ENCODE results near the gene SUV39H1. TPM values are rescaled to one million over a fixed set of nuclear protein-coding genes. Genes with fewer than 3 reads are reported as not detected.
"Not testable (repeated sequence)": the region's sequence is repeated elsewhere in the genome, so short reads cannot be mapped to it uniquely, and the experiment has no call there.

Gene SUV39H1
- total RNA-seq, 1 experiment from 2014 or later, result 17.4 TPM

DNA sequence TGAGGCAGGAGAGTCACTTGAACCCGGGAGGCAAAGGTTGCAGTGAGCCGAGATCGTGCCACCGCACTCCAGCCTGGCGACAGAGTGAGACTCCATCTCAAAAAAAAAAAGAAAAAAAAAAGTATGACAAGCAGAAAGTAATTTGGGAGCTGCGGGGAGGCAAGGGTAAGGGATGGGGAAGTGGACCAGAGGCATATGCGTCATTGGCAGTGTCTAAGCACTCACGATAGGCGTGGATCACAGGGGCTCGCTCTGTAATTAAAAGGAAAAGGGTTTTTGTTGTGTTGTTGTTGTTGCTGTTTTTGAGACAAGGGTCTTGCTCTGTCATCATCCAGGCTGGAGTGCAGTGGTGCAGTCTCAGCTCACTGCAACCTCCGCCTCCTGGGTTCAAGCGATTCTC, 13.7 kb upstream of the SUV39H1 start:
- DNase-seq (ENCODE audit: low read depth); in situ Hi-C loops (cut with HindIII; ENCODE audit: low pct_unique_long_range_greater_than_20kb, low sequenced_read_pairs): not testable (repeated sequence)

DNA sequence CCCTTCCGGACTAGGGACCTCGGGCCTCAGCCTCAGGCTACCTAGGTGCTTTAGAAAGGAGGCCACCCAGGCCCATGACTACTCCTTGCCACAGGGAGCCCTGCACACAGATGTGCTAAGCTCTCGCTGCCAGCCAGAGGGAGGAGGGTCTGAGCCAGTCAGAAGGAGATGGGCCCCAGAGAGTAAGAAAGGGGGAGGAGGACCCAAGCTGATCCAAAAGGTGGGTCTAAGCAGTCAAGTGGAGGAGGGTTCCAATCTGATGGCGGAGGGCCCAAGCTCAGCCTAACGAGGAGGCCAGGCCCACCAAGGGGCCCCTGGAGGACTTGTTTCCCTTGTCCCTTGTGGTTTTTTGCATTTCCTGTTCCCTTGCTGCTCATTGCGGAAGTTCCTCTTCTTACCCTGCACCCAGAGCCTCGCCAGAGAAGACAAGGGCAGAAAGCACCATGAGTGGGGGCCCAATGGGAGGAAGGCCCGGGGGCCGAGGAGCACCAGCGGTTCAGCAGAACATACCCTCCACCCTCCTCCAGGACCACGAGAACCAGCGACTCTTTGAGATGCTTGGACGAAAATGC, 13.0 kb upstream of the SUV39H1 start, which contains the start of gene WAS:
Gene WAS, plus strand, starts transcription at position 389 of the 572 bp plus-strand sequence. Its CDS starts 55 bp downstream, at position 444.
- DNase-seq (ENCODE audit: low read depth), result no peak
- in situ Hi-C loops (cut with HindIII; ENCODE audit: low pct_unique_long_range_greater_than_20kb, low sequenced_read_pairs), result no loop called here

DNA sequence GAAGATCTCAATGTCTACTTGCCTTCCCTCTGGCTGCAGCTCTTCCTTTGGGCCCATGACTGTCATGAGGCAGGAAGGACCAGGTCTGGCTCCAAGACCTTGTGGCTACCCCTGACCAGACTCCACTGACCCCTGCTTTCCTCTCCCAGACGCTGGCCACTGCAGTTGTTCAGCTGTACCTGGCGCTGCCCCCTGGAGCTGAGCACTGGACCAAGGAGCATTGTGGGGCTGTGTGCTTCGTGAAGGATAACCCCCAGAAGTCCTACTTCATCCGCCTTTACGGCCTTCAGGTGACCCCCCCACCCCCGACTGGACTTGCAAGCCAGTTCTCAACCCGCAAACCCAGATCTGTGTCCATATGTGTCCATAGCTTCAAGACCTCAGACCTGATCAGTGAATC, 12.4 kb upstream of the SUV39H1 start:
- DNase-seq (ENCODE audit: low read depth), result no peak
- in situ Hi-C loops (cut with HindIII; ENCODE audit: low pct_unique_long_range_greater_than_20kb, low sequenced_read_pairs), result no loop called here

DNA sequence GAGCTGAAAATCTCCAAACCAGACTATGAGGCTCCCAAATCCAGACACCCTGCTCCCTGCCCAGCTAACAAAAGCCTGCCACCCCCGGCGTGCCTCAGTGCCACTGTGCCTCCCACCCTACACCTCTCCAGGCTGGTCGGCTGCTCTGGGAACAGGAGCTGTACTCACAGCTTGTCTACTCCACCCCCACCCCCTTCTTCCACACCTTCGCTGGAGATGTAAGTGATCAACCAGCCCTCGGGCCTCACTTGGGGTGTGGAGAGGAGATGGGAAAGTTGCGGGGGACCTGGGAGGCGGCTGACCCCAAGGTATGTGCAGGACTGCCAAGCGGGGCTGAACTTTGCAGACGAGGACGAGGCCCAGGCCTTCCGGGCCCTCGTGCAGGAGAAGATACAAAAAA, 11.1 kb upstream of the SUV39H1 start:
- in situ Hi-C loops (cut with HindIII; ENCODE audit: low pct_unique_long_range_greater_than_20kb, low sequenced_read_pairs), result no loop called here
- no peak for DNase-seq (ENCODE audit: low read depth)

DNA sequence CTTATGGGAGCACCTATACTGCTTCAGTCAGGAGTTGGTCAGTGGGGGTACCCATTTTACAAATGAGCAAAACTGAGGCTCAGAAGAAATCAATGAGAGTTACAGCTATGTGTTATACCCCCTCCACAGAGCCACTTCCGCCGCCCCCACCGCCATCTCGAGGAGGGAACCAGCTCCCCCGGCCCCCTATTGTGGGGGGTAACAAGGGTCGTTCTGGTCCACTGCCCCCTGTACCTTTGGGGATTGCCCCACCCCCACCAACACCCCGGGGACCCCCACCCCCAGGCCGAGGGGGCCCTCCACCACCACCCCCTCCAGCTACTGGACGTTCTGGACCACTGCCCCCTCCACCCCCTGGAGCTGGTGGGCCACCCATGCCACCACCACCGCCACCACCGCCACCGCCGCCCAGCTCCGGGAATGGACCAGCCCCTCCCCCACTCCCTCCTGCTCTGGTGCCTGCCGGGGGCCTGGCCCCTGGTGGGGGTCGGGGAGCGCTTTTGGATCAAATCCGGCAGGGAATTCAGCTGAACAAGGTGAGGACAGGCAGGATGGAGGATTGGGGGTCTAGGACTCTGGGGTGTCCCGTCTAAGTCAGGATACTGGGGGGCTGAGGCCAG, 7.9 kb upstream of the SUV39H1 start:
- DNase-seq (ENCODE audit: low read depth), result no peak
- in situ Hi-C loops (cut with HindIII; ENCODE audit: low pct_unique_long_range_greater_than_20kb, low sequenced_read_pairs), result no loop called here

DNA sequence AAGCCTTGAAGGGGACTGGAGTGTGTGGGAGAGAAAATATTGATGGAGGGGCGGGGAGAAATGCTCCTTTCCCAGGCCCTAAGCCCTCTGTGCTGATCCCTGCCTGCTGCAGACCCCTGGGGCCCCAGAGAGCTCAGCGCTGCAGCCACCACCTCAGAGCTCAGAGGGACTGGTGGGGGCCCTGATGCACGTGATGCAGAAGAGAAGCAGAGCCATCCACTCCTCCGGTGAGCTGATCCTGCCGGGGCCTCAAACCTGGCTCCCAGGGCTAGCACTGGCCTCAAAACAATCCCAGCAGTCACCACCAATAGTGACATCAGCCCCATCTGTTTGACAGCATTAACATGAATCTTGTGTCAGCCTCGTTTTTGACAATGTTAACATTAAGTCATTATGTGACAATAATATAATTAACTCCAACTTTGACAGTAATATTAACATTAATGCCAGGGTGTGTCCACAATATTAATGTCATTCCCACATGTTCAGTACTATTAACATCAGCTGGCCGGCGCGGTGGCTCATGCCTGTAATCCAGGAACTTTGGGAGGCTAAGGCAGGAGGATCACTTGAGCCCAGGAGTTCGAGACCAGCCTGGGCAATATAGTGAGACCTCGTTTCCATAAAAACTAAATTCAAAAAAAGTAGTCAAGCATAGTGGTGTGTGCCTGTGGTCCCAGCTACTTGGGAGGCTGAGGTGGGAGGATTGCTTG, 7.2 kb upstream of the SUV39H1 start:
- in situ Hi-C loops (cut with HindIII; ENCODE audit: low pct_unique_long_range_greater_than_20kb, low sequenced_read_pairs), result no loop called here
- DNase-seq (ENCODE audit: low read depth), result no peak

DNA sequence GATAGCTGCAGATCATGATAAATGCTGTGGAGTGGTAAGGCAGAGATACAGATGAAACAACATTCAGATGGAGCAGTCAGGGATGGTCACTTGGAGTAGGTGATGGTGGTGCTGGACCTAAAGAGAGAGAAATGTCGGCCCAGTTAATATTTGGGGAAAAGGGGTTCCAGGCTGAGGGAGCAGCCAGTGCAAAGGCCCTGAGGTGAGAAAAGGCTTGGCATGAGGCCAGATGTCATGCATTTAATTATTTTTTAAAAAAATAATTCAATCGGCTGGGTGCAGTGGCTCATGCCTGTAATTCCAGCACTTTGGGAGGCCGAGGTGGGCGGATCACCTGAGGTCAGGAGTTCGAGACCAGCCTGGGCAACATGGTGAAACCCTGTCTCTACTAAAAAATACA, 4.8 kb upstream of the SUV39H1 start:
- in situ Hi-C loops (cut with HindIII; ENCODE audit: low pct_unique_long_range_greater_than_20kb, low sequenced_read_pairs); DNase-seq (ENCODE audit: low read depth): not testable (repeated sequence)

DNA sequence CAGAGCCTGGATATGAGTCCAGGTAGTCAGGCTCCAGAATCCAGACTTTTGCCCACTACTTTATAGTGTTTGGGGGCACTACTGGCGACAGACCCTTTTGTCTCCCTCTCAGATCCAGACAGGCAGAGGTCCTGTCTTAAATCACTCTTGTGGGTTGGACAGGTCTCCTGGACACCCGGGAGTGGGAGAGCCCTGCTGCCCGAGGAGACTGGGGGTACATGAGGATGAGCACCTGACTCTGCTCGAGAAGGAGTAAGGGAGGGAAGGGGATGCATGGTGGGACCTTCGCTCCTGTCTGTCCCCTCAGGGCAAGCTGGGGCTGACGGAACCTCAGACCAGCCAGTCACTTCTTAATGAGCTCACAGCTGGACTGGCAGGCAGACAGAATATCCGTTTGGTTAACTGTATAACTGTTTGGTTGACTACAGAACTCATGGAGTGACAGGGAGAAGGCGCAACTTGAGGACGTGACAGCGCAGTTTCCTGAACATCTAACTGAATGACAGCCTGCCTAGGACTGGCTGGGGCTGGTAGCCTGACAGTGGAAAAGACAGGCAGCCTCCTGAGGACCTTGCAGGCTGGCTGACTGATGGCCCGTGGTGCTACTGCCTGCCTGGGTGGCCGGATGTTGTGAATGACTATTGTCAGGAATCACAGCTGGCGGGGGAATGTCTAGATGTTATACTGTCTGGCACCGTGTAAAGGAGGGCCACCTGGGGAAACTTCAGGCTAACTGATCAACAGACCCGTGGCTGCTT, 1.6 kb upstream of the SUV39H1 start:
- DNase-seq (ENCODE audit: low read depth), result no peak
- in situ Hi-C loops (cut with HindIII; ENCODE audit: low pct_unique_long_range_greater_than_20kb, low sequenced_read_pairs), result no loop called here

DNA sequence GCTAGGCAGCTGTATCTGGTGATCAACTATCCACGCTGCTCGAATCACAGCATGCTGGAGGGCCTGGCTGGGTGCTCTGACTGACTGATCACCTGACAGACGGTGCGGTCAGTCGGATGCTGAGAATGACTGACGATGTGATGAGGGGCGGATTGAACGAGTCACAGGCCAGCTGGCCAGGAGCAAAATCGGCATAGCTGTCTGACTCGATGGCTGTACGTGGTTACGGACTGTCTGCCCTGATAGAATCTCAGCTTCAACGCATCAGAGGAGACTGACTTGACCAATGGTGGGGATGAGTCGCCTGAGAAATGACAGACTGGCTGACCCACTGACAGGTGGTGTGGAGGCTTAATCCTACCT, 1.0 kb upstream of the SUV39H1 start:
- DNase-seq (ENCODE audit: low read depth), result peak; percentile 10
- in situ Hi-C loops (cut with HindIII; ENCODE audit: low pct_unique_long_range_greater_than_20kb, low sequenced_read_pairs), result no loop called here

DNA sequence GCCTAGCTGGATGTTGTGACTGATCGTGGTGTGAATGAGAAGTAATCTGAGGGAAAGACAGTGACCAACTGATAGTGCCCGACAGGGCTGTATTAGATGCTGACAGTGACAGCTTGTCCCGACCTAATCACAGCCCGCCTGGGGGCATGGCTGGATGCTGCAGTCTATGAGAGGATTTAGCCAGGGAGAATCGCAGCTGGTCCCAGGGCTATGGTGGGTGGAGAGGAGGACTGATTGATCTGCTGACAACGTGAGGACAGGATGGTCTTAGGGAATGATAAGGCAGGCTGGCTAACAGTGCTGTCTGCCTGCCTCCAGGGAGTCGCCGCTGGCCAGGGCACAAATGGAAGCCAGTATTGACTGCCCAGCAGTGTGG, 621 bp upstream of the SUV39H1 start:
- in situ Hi-C loops (cut with HindIII; ENCODE audit: low pct_unique_long_range_greater_than_20kb, low sequenced_read_pairs), result no loop called here
- no peak for DNase-seq (ENCODE audit: low read depth)

DNA sequence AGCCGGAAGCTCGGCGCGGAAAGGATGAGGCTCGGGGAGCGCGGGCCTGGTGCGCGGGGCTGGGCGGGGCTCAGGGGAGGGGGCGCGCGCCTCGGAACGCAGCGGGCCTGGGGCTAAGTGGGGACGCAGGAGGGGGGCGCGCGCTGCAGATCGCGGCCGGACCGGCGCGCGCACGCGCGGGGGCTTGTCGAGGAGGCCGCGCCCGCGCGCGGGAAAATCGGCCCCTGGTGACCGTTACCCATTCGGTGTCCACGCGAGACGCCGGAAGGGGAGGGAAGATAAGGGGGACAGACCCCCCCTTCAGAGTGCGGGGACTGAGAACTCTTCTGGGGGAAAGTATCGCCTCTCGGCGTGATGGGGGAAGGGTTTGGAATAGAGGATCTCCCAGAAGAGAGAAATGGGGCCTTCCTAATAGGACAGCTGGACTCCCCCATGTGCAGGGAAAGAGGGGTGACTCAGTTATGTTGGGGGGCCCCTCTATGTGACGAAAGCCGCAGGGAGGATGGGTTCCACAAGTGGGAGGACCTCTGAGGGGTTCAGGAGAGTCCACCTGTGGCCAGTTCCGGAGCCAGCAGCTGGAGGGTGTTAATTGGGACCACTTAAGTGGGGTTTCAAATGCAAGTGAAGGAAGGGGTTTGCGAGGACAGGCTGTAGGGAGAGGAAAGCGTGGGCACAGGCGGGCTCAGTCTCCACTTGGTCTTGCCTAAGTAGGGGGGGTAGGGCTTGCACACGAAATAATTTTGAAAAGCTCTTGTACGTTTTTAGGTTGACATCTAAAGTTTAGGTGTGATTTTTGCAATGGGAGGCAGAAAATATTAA, 584 bp downstream of the SUV39H1 start:
- DNase-seq (ENCODE audit: low read depth), result peak; percentile 34
- in situ Hi-C loops (cut with HindIII; ENCODE audit: low pct_unique_long_range_greater_than_20kb, low sequenced_read_pairs), result no loop called here

DNA sequence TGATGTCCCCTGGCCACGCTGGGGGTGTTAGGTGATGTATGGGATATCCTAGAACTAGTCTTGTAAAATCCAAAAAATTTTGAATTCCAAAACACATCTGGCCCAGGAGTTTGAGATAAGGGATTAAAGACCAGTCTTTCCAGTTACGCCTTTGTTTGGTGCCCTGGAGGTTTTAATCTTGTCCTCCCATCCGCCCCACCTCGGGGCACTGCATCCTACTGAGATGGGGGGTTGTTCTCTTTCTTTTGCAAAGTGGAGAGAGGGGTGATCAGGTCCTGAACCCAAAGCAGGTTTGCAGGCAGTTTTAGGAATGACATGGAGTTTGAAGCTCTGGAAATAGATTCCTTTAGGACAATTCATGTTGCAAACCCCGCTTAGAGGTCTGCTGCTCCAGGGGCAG, 1.8 kb downstream of the SUV39H1 start:
- no peak for DNase-seq (ENCODE audit: low read depth)
- in situ Hi-C loops (cut with HindIII; ENCODE audit: low pct_unique_long_range_greater_than_20kb, low sequenced_read_pairs), result no loop called here

DNA sequence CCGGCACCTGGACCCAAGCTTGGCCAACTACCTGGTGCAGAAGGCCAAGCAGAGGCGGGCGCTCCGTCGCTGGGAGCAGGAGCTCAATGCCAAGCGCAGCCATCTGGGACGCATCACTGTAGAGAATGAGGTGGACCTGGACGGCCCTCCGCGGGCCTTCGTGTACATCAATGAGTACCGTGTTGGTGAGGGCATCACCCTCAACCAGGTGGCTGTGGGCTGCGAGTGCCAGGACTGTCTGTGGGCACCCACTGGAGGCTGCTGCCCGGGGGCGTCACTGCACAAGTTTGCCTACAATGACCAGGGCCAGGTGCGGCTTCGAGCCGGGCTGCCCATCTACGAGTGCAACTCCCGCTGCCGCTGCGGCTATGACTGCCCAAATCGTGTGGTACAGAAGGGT, 3.7 kb downstream of the SUV39H1 start:
- in situ Hi-C loops (cut with HindIII; ENCODE audit: low pct_unique_long_range_greater_than_20kb, low sequenced_read_pairs), result no loop called here
- DNase-seq (ENCODE audit: low read depth), result no peak

DNA sequence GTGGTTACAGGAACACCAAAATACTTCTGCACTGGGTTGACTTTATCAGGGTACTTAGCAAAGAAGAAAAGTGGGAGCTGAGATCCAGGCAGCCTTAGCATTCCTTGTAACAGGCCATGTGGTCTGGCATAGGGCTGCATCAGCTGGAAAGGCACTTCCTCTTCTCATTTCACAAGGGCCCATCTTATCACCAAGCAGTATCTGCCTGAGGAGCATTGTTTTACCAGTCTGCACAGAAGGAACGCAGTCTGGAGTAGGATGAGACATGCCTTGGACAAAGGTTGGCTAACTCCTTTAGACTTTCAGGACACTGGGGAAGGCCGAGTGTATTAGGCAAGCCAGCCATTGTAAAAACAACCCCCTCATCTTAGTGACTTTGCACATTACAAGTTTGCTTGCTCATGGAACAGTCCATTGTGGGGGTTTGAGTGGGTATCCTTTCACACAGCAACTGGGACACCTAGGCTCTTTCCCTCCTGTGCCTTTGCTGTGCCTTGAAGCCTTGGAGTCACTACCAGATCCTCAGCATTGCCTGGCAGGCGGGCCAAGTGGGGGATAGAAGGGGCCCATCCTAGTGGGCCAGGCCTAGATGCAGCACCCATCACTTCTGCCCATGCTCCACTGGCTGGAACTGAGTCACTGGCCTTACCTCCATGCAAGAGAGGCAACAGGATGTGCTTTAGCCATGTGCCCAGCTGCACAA, 4.6 kb downstream of the SUV39H1 start:
- in situ Hi-C loops (cut with HindIII; ENCODE audit: low pct_unique_long_range_greater_than_20kb, low sequenced_read_pairs), result no loop called here
- no peak for DNase-seq (ENCODE audit: low read depth)

DNA sequence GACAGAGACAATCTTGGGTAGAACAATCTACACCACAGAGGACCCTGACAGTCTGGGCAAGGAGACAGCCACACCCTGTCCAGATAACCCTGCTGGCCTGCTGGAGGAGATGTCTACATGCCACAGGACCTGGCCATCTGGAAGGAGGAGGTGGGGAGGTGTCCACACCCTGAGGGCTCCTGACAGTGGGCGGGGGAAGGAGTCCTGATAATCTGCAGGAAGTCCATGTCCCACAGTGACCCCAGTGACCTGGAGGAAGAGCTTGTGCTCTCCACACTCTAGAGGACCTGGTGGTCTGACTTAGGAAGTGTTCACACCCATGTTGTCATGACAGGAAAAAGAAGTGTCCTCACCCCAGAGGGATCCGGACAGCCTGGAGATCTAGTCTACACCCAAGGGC, 5.5 kb downstream of the SUV39H1 start:
- no peak for DNase-seq (ENCODE audit: low read depth)
- in situ Hi-C loops (cut with HindIII; ENCODE audit: low pct_unique_long_range_greater_than_20kb, low sequenced_read_pairs), result no loop called here

DNA sequence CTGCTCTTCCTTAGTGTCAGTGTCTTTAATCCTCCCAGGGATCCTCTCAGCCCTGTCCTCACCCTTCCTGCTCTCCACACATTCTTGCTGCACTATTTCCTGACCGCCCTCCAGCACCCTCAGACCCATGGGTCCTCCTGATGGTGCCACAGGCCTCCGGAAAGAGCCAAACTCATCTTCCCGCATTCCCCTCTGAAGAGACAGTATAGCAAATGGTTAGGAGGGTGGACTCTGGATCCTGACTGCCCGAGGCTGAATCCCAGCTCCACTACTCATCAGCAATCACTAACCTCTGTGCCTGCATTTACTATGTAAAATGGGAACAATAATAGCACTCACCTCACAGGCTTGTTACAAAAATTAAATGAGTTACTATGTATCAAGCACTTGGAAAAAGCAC, 6.2 kb downstream of the SUV39H1 start:
- no peak for DNase-seq (ENCODE audit: low read depth)
- in situ Hi-C loops (cut with HindIII; ENCODE audit: low pct_unique_long_range_greater_than_20kb, low sequenced_read_pairs), result no loop called here

DNA sequence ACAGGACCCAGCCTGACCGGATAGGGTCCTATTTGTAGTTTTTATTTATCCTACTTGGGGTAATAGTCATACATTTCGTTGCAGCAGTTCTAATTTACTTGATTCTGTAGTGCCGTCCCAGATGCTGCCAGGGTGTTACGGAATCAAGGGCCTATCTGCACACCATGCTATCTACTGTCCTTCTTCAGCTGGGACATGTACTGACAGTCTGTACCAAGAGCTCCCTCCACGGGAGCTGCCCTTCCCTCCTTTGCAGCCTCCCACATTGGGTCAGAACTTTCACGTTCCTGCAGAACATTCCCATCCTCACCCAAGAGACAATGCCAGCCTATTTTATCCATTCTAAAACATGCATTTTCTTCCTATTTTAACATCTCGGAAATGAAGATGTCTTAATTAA, 6.7 kb downstream of the SUV39H1 start:
- no peak for DNase-seq (ENCODE audit: low read depth)
- in situ Hi-C loops (cut with HindIII; ENCODE audit: low pct_unique_long_range_greater_than_20kb, low sequenced_read_pairs), result no loop called here
